Spleen (tissue), 7 donors: ENCODE measurements around the gene HPSE.

Experiments
- CTCF ChIP-seq, 11 experiments: fragments of 200-600 bp in 7 of 11; fragments of 450-650 bp in 4 of 11; sonication (generic) in 4 of 11; IDR thresholded peaks in 8 of 11; conservative IDR thresholded peaks in 3 of 11; 1 replicate in 7 of 11; 2 replicates in 4 of 11; pipeline versions ENCODE4 v1.4.0 to v1.8.0; 2016 to 2021; ENCODE audit warnings: antibody characterized with exemption in 11 of 11, inconsistent platforms in 4 of 11, mild to moderate bottlenecking in 1 of 11
- POLR2AphosphoS5 ChIP-seq, 3 donors: sonication (generic); formaldehyde crosslinking; IDR thresholded peaks; one replicate each; pipeline ENCODE4 v1.5.1; 2017; ENCODE audit warnings: antibody characterized with exemption in 3 of 3
- donor health status: DM: no; HTN: no; CAD: no; lungs with moderate emphysema.
- donor health status: DM: no; HTN: no; CAD: no.
- donor health status: DM: no; HTN: no; CAD: no.

- TF ChIP-seq POLR2AphosphoS5 (IDR thresholded peaks at IDR 0.05): no peak
- TF ChIP-seq CTCF (IDR thresholded peaks at IDR 0.05 in 8 of 11, conservative IDR thresholded peaks at IDR 0.05 in 3 of 11): no peak
Observed at GRCh38 chr4:83285055-83285407, 49.6 kb downstream of the HPSE start.
